Measurements from ENCODE around the gene PTPN9.

- TF ChIP-seq TAF1 (IDR thresholded peaks at IDR 0.05; ENCODE audit: low read depth, low read length) (no peak), POLR2A (IDR thresholded peaks at IDR 0.05; ENCODE audit: low read depth, low read length) (no peak)
Measured at GRCh38 chr15:75622505-75622904, 43.4 kb upstream of the PTPN9 start.

Data from GM12891 (cell line).